T-helper 2 cell treated with Interferon-gamma antibody and Interleukin-4, amounts not matched to agents 100 ng/mL and 5 ng/mL, for 36 hours (primary cell): Measurements from ENCODE around the gene SH3BP2. TPM values are rescaled to one million over a fixed set of nuclear protein-coding genes. Genes with fewer than 3 reads are reported as not detected.
"Not testable (repeated sequence)": the region's sequence is repeated elsewhere in the genome, so short reads cannot be mapped to it uniquely, and the experiment has no call there.

Experiments
- intact Hi-C: fragments of 100-400 bp; cut with micrococcal nuclease; formaldehyde crosslinking; loops from one replicate; pipeline ENCODE4 v1.15.1; 2023
- total RNA-seq: library from RNA; stranded (reverse); gene quantifications from 2 replicates; pipeline ENCODE4 v1.2.3, GENCODE V29; 2022

SH3BP2 gene
- total RNA-seq, 1 donor from 2014 or later: 76.0 TPM

GRCh38 chr4:2761035-2761923 is 31.6 kb upstream of the SH3BP2 start:
- intact Hi-C loops: loop anchor here (5.0 kb wide), 2 partner anchors 36 to 76 kb away; no protein-coding TSS in a partner anchor

DNA sequence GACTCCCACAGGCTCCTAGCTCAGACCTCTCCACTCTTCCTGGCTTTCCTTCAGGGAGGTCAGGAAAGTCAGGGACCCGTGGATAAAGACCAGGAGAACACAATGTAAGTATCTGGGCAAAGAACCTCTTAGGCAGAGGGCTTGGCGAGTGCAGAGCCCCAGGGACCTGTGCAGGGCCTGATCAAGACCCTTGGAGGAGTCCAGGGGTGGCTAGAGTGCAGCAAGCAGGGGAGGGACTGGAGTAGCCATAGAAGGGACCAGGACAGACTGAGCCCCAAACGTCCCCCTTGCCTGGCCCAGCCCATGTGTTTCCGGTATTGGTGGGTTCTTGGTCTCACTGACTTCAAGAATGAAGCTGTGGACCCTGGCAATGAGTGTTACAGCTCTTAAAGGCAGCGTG is 30.8 kb upstream of the SH3BP2 start:
- intact Hi-C loops: loop anchor here (5.0 kb wide), 2 partner anchors 35 to 75 kb away; no protein-coding TSS in a partner anchor

- intact Hi-C loops: loop anchor here (5.0 kb wide), 2 partner anchors 35 to 75 kb away; no protein-coding TSS in a partner anchor
Observed at GRCh38 chr4:2762486-2763370, 30.2 kb upstream of the SH3BP2 start.

GRCh38 chr4:2763511-2763967 is 29.3 kb upstream of the SH3BP2 start:
- intact Hi-C loops: loop anchor here (5.0 kb wide), 2 partner anchors 34 to 74 kb away; no protein-coding TSS in a partner anchor

GRCh38 chr4:2765832-2766526 is 26.9 kb upstream of the SH3BP2 start:
- intact Hi-C loops: loop anchor here (2.0 kb wide), 3 partner anchors 47 to 197 kb away; partner anchors contain the start of genes GRK4 and NOP14

GRCh38 chr4:2767046-2767704 is 25.7 kb upstream of the SH3BP2 start:
- intact Hi-C loops: no loop called here

- intact Hi-C loops: no loop called here
Observed at GRCh38 chr4:2767705-2768074, 25.2 kb upstream of the SH3BP2 start.

DNA sequence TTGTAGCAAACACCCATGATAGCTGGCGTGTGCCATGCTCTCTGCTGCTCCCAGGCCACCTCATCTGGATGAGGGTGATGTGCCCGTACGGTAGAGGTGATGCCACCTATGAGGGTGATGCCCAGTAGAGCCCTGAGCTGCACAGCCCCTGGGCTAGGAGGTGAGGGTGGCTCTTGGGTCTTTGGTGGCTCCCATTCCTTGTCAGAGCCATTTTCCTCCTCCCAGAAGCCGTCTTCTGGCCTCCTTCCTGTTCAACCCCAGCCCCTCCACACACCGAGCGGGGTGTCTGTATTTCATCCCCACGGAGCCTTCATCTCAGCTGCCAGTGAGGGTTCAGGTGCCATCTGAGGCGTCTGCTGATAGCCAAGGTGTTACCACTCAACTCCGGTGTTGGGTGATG is 24.8 kb upstream of the SH3BP2 start:
- intact Hi-C loops: no loop called here

DNA sequence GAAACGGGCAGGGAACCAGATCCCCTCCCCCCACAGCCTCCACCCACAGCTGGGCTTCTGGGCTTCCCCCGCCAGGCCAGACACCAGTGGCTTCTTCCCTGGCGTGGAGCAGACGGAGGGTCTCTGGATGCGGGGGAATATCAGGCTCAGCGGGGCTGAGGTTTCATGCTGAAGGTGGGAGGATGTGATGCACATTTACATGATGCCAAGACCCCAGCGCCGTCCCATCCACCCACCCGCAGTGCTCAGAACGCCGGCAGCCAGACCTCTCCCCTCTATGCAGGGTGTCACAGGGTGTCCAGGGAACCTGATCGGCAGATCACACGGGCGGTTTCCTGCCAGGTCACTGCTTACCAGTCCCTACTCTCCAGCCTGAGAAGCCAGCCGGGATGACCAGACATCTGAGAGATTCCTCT is 24.0 kb upstream of the SH3BP2 start:
- intact Hi-C loops: no loop called here

- intact Hi-C loops: no loop called here
Observed at GRCh38 chr4:2771264-2771663, 21.6 kb upstream of the SH3BP2 start.

- intact Hi-C loops: not testable (repeated sequence)
Observed at GRCh38 chr4:2780643-2781042, 12.2 kb upstream of the SH3BP2 start.

GRCh38 chr4:2781911-2782310 is 11.0 kb upstream of the SH3BP2 start:
- intact Hi-C loops: no loop called here

DNA sequence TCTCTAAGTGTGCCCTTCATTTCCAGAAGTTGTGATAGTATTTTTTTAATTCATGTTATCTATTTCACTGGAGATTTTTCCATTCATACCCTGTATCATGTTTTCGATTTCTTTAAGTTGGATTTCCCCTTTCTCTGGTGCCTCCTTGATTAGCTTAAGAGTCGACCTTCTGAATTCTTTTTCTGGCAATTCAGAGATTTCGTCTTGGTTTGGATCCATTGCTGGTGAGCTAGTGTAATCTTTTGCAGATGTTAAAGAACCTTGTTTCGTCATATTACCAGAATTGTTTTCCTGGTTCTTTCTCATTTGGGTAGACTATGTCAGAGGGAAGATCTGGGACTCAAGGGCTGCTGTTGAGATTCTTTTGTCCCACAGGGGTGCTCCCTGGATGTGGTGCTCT is 9.1 kb upstream of the SH3BP2 start:
- intact Hi-C loops: no loop called here

- intact Hi-C loops: no loop called here
Observed at GRCh38 chr4:2785613-2786012, 7.3 kb upstream of the SH3BP2 start.

DNA sequence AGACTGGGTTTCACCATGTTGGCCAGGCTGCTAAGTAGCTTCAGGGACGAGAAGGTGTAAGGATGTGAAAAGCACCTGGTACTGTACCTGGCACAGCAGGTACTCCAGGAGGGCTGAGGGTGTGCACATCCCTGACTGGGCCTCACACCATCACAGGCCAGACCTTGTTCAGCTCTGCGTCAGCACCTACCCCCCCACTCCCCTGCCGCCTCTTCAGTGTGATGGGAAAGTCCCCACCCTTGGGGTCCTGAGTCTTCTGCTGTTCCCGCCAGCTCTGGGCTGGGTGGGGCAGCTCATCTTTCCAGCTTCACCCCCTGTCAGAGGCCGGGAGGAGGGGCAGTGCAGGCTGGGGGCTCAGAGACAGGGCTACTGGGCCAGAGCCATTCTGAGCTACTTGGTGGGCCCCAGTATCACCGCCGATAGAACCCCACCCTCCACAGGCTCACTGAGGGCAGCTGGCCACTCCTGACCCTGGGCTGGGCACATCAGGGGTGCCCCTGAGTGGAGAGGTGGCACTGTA is 6.7 kb upstream of the SH3BP2 start:
- intact Hi-C loops: no loop called here

DNA sequence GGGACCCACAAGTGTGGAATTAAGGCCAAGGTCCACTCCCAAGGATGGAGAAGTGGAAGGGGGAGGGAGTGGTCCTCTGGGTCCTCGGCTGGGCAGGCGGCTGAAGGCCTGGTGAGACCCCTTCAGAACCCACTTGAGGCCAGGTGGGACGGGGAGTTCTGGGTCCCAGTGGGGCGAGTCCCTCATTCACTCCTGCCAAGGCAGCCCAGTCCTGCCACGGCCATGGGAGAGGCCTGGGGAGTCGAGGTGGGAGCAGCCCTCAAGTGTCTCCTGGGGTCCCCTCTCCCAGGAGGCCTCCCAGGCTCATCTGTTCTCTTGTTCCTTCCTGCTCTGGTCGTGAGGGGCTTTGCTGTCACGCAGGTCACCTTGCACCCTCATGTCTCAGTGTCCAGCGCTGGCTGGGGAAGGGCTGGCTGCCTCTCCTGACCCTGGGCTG is 6.1 kb upstream of the SH3BP2 start:
- intact Hi-C loops: no loop called here

GRCh38 chr4:2787230-2788100 is 5.4 kb upstream of the SH3BP2 start:
- intact Hi-C loops: no loop called here

GRCh38 chr4:2788101-2788500 is 4.8 kb upstream of the SH3BP2 start:
- intact Hi-C loops: no loop called here

- intact Hi-C loops: no loop called here
Observed at GRCh38 chr4:2788532-2789103, 4.3 kb upstream of the SH3BP2 start.
